HL-60 (cell line): ENCODE measurements around the gene MAGI2.

Experiments
- DNase-seq, 2 experiments: peaks; one replicate each; pipeline ENCODE4 v3.0.0-alpha.2; 2010 to 2020; ENCODE audit warnings: low read depth in 1 of 2, low spot score in 1 of 2
- H3K27ac ChIP-seq: fragments of 250-450 bp; sonication (Bioruptor Pico); replicated peaks from 2 replicates; pipeline ENCODE4 v1.5.1; 2020; ENCODE audit warnings: mild to moderate bottlenecking, moderate library complexity
- H3K27me3 ChIP-seq: fragments of 250-450 bp; sonication (Bioruptor Pico); 2 replicates; pipeline ENCODE4 v1.5.1; 2021; ENCODE audit warnings: mild to moderate bottlenecking, moderate library complexity; ENCODE audit not compliant: insufficient read depth, poor library complexity, severe bottlenecking
- H3K4me3 ChIP-seq: replicated peaks from 2 replicates; pipeline ENCODE4 v1.5.1; 2011; ENCODE audit warnings: mild to moderate bottlenecking, control low read depth, low read length; ENCODE audit not compliant: insufficient read depth
- GABPA ChIP-seq: IDR thresholded peaks from 2 replicates; pipeline ENCODE4 v1.6.1; 2012; ENCODE audit warnings: low read depth
- POLR2AphosphoS5 ChIP-seq: IDR thresholded peaks from 2 replicates; pipeline ENCODE4 v1.6.1; 2012; ENCODE audit warnings: low read depth
- SPI1 ChIP-seq: IDR thresholded peaks from 2 replicates; pipeline ENCODE4 v1.6.1; 2012; ENCODE audit warnings: low read depth, mild to moderate bottlenecking, borderline replicate concordance
- TF ChIP-seq, protein P1 (sequence below): IDR thresholded peaks from 2 replicates; pipeline ENCODE4 v1.6.1; 2012; ENCODE audit warnings: low read depth; ENCODE audit not compliant: insufficient replicate concordance
- TF ChIP-seq, protein P2 (sequence below): IDR thresholded peaks from one replicate; pipeline ENCODE4 v1.5.1; 2011; ENCODE audit warnings: low read length, control low read depth, inconsistent platforms; ENCODE audit not compliant: insufficient read depth

The MAGI2 gene

DNA sequence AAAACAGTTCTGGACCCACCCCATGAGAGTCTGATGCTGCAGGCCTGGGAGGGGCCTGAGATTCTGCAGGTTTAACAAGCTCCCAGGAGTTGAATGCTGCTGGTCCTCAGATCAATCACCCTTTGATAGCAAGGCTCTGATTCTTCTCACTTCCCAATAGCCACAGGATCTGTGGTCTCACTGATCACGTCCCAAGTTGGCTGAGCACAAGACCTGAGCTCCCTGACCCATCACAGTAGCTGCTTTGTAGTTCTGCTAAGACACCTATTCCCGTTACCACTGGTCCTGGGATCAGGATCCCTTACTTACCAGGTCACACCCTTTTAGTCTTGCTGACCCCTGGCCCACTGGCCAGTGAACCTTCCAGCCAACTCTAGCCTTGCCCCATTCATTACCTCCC, 1282.1 kb downstream of the MAGI2 start:
- no peak overlapping the region for H3K27ac ChIP-seq
- DNase-seq = no peak
- TF ChIP-seq, protein P1, sequence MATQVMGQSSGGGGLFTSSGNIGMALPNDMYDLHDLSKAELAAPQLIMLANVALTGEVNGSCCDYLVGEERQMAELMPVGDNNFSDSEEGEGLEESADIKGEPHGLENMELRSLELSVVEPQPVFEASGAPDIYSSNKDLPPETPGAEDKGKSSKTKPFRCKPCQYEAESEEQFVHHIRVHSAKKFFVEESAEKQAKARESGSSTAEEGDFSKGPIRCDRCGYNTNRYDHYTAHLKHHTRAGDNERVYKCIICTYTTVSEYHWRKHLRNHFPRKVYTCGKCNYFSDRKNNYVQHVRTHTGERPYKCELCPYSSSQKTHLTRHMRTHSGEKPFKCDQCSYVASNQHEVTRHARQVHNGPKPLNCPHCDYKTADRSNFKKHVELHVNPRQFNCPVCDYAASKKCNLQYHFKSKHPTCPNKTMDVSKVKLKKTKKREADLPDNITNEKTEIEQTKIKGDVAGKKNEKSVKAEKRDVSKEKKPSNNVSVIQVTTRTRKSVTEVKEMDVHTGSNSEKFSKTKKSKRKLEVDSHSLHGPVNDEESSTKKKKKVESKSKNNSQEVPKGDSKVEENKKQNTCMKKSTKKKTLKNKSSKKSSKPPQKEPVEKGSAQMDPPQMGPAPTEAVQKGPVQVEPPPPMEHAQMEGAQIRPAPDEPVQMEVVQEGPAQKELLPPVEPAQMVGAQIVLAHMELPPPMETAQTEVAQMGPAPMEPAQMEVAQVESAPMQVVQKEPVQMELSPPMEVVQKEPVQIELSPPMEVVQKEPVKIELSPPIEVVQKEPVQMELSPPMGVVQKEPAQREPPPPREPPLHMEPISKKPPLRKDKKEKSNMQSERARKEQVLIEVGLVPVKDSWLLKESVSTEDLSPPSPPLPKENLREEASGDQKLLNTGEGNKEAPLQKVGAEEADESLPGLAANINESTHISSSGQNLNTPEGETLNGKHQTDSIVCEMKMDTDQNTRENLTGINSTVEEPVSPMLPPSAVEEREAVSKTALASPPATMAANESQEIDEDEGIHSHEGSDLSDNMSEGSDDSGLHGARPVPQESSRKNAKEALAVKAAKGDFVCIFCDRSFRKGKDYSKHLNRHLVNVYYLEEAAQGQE = no peak
- no peak for TF ChIP-seq SPI1
- TF ChIP-seq, protein P2, sequence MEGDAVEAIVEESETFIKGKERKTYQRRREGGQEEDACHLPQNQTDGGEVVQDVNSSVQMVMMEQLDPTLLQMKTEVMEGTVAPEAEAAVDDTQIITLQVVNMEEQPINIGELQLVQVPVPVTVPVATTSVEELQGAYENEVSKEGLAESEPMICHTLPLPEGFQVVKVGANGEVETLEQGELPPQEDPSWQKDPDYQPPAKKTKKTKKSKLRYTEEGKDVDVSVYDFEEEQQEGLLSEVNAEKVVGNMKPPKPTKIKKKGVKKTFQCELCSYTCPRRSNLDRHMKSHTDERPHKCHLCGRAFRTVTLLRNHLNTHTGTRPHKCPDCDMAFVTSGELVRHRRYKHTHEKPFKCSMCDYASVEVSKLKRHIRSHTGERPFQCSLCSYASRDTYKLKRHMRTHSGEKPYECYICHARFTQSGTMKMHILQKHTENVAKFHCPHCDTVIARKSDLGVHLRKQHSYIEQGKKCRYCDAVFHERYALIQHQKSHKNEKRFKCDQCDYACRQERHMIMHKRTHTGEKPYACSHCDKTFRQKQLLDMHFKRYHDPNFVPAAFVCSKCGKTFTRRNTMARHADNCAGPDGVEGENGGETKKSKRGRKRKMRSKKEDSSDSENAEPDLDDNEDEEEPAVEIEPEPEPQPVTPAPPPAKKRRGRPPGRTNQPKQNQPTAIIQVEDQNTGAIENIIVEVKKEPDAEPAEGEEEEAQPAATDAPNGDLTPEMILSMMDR = no peak
- no peak for TF ChIP-seq POLR2AphosphoS5
- TF ChIP-seq GABPA = no peak
- no peaks in the 10 kb centered on the region for H3K27me3 ChIP-seq
- H3K4me3 ChIP-seq = no peak overlapping the region

DNA sequence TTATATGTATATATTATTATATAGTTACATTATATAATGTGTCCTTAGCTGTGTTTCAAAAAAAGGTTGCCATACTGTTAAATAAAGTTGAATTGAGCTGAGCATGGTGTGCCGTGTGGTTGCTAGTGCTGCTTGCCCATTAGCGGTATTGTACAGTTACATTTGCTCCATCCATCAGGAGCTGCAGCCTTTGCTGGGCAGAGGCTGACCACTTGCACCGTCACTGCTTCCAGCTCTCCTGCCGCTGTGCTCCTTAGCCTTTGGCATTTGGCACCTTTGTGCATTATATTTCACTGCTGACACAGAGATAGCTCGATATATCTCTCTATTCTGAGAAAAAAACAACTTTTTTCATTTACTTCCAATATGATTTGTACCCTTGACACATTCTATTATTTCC, 1282.7 kb downstream of the MAGI2 start:
- H3K4me3 ChIP-seq = no peak overlapping the region
- H3K27me3 ChIP-seq = no peaks in the 10 kb centered on the region
- H3K27ac ChIP-seq = no peak overlapping the region
- no peak for DNase-seq
- TF ChIP-seq GABPA = no peak
- TF ChIP-seq SPI1 = no peak
- no peak for TF ChIP-seq POLR2AphosphoS5
- TF ChIP-seq, protein P1 = no peak
- TF ChIP-seq, protein P2 = no peak

DNA sequence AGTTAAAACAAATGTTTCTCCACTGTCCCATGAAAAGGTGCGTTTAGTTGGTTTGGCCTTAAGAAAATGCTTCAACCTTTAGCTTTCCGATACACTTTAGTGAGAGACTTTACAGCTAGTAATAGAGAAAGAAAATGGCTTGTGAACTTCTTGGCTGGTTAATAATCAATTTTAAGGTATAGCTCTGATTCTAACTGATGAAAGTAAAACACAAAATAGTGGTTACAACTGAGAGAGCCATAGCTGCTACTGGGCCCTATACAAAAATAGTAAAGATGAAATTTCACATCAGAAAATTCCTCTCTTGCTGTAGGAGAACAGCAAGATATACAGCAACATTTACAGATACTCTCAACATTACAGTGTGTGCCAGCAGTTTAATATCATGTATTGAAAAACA, 1283.5 kb downstream of the MAGI2 start:
- no peak for DNase-seq
- Histone ChIP-seq H3K27me3 (no peaks in the 10 kb centered on the region), H3K4me3 (no peak overlapping the region), H3K27ac (no peak overlapping the region)
- TF ChIP-seq GABPA (no peak), POLR2AphosphoS5 (no peak), SPI1 (no peak)
- TF ChIP-seq, protein P2 = no peak
- TF ChIP-seq, protein P1 = no peak
